ENCODE data around the gene YIPF6. TPM values are rescaled to one million over a fixed set of nuclear protein-coding genes. Genes with fewer than 3 reads are reported as not detected.

The YIPF6 gene
- polyA plus RNA-seq, 1 donor (not counting 4 experiments of a cell fraction or from before 2014, with no cell fraction given), result 20.2 TPM

GRCh38 chrX:68498044-68498507, 775 bp upstream of the YIPF6 start:
- Histone ChIP-seq H3K27ac (ENCODE audit: control insufficient read depth, insufficient read depth, low read length) (peak overlapping the region; percentile 93), H3K4me2 (ENCODE audit: control insufficient read depth, extremely low read depth, insufficient read depth, low read depth, low read length) (peak overlapping the region; percentile 66), H3K4me3 (ENCODE audit: control insufficient read depth in 2 of 3, extremely low read depth in 1 of 3, insufficient read depth in 2 of 3, low read depth in 1 of 3, low read length in 3 of 3) (peak overlapping the region; percentile 49 to 79 (median 74)), H3K27me3 (ENCODE audit: control insufficient read depth, extremely low read depth, insufficient read depth, low read length) (no peaks in the 10 kb centered on the region), H3K4me1 (ENCODE audit: control insufficient read depth, extremely low read depth, insufficient read depth, low read length) (peaks cover 2% of the 10 kb centered on the region), H3K9ac (ENCODE audit: control insufficient read depth, extremely low read depth, insufficient read depth, low read length) (peak overlapping the region; percentile 91), H4K20me1 (ENCODE audit: control insufficient read depth, extremely low read depth, insufficient read depth, low read length) (no peaks in the 10 kb centered on the region), H3K9me3 (ENCODE audit: control insufficient read depth, low read depth, low read length) (no peaks in the 10 kb centered on the region), H3K79me2 (ENCODE audit: control insufficient read depth, insufficient read depth, low read length) (peaks cover 30% of the 10 kb centered on the region), H2AFZ (ENCODE audit: control insufficient read depth, low read length) (peak overlapping the region; percentile 54), H3K36me3 (ENCODE audit: control insufficient read depth in 2 of 2, extremely low read depth in 1 of 2, insufficient read depth in 2 of 2, low read length in 2 of 2) (no peaks in the 10 kb centered on the region), H3K9me1 (ENCODE audit: control insufficient read depth, extremely low read depth, insufficient read depth, low read length) (no peaks in the 10 kb centered on the region)
- TF ChIP-seq EZH2 (IDR thresholded peaks at IDR 0.05; ENCODE audit: low read length) (no peak), CTCF (optimal IDR thresholded peaks at IDR 0.05 in 1 of 3, IDR thresholded peaks at IDR 0.05 in 1 of 3, conservative IDR thresholded peaks at IDR 0.05 in 1 of 3; ENCODE audit: extremely low read depth in 1 of 3, insufficient read depth in 2 of 3, low read length in 3 of 3) (no peak)
- FAIRE-seq (no peak), DNase-seq (ENCODE audit: low read depth, low spot score) (no peak)
- dilution Hi-C loops (cut with MboI; ENCODE audit: extremely low pct_ligation_motif_present, low sequenced_read_pairs), result no loop called here

- no peak for FAIRE-seq
- peaks cover 38% of the 10 kb centered on the region for H3K79me2 ChIP-seq (ENCODE audit: control insufficient read depth, insufficient read depth, low read length)
- H3K9me1 ChIP-seq (ENCODE audit: control insufficient read depth, extremely low read depth, insufficient read depth, low read length), result no peaks in the 10 kb centered on the region
- H3K36me3 ChIP-seq (ENCODE audit: control insufficient read depth in 2 of 2, extremely low read depth in 1 of 2, insufficient read depth in 2 of 2, low read length in 2 of 2), result no peaks in the 10 kb centered on the region
- H3K27me3 ChIP-seq (ENCODE audit: control insufficient read depth, extremely low read depth, insufficient read depth, low read length), result no peaks in the 10 kb centered on the region
- no peaks in the 10 kb centered on the region for H4K20me1 ChIP-seq (ENCODE audit: control insufficient read depth, extremely low read depth, insufficient read depth, low read length)
- H3K4me3 ChIP-seq (ENCODE audit: control insufficient read depth in 2 of 3, extremely low read depth in 1 of 3, insufficient read depth in 2 of 3, low read depth in 1 of 3, low read length in 3 of 3), result peak overlapping the region; percentile 49 to 79 (median 74)
- H3K4me2 ChIP-seq (ENCODE audit: control insufficient read depth, extremely low read depth, insufficient read depth, low read depth, low read length), result peak overlapping the region; percentile 77
- TF ChIP-seq EZH2 (IDR thresholded peaks at IDR 0.05; ENCODE audit: low read length), result no peak
- TF ChIP-seq CTCF (optimal IDR thresholded peaks at IDR 0.05 in 1 of 3, IDR thresholded peaks at IDR 0.05 in 1 of 3, conservative IDR thresholded peaks at IDR 0.05 in 1 of 3; ENCODE audit: extremely low read depth in 1 of 3, insufficient read depth in 2 of 3, low read length in 3 of 3), result no peak
- H2AFZ ChIP-seq (ENCODE audit: control insufficient read depth, low read length), result peak overlapping the region; percentile 90
- no peaks in the 10 kb centered on the region for H3K9me3 ChIP-seq (ENCODE audit: control insufficient read depth, low read depth, low read length)
- dilution Hi-C loops (cut with MboI; ENCODE audit: extremely low pct_ligation_motif_present, low sequenced_read_pairs), result no loop called here
- H3K27ac ChIP-seq (ENCODE audit: control insufficient read depth, insufficient read depth, low read length), result peak overlapping the region; percentile 93
- peak overlapping the region; percentile 91 for H3K9ac ChIP-seq (ENCODE audit: control insufficient read depth, extremely low read depth, insufficient read depth, low read length)
- DNase-seq (ENCODE audit: low read depth, low spot score), result no peak
- H3K4me1 ChIP-seq (ENCODE audit: control insufficient read depth, extremely low read depth, insufficient read depth, low read length), result peaks cover 5% of the 10 kb centered on the region
These were observed 973 bp downstream of the YIPF6 start for GRCh38 chrX:68499543-68500504.
